Measurements from ENCODE around the gene PTPRD.

Gene PTPRD

DNA sequence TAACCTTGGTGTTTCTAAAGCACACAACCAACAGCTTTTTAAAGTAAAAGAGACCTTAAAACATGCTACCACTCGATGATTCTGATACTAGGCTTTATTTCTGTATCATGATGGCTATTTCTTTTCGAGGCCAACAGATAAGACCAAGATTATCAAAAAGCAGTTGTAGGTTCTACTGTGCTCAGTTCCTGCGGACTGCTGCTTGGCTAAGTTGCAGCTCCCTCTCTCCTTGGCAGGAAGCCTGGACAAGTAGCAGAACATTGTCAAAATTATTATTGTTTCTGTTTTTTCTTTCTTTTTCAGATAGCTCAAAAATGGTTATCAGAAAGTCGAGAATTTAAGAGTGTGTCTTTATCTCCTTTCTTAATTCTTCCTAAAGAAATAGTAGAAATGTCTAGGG, 607.6 kb downstream of the PTPRD start:
- H3K4ac ChIP-seq (ENCODE audit: low read depth, low read length), result no peak overlapping the region
- no peak overlapping the region for H3K4me3 ChIP-seq (ENCODE audit: low read depth, low read length)
- DNase-seq, result no peak
- H2BK12ac ChIP-seq (ENCODE audit: low read length), result no peak overlapping the region
- no peak overlapping the region for H3K14ac ChIP-seq (ENCODE audit: low read length)
- no peak overlapping the region for H3K4me2 ChIP-seq (ENCODE audit: low read length)
- no peak overlapping the region for H3K23ac ChIP-seq (ENCODE audit: low read length)
- no peaks in the 10 kb centered on the region for H3K79me1 ChIP-seq (ENCODE audit: low read length)
- H3K27me3 ChIP-seq (ENCODE audit: insufficient read depth, low read length), result no peaks in the 10 kb centered on the region
- no peaks in the 10 kb centered on the region for H3K9me3 ChIP-seq (ENCODE audit: insufficient read depth, low read depth, low read length)
- no CpG with 5 or more reads among the region's 4 CpGs for WGBS (ENCODE audit: extremely low coverage, insufficient coverage, insufficient read length)
- H3K9ac ChIP-seq (ENCODE audit: low read length), result no peak overlapping the region
- H3K79me2 ChIP-seq (ENCODE audit: control insufficient read depth, insufficient read depth, low read length, poor library complexity), result no peaks in the 10 kb centered on the region
- H3K4me1 ChIP-seq (ENCODE audit: control insufficient read depth in 1 of 2, insufficient read depth in 2 of 2, low read length in 2 of 2), result no peaks in the 10 kb centered on the region
- H4K8ac ChIP-seq (ENCODE audit: low read depth, low read length), result no peak overlapping the region
- H2AFZ ChIP-seq (ENCODE audit: insufficient read depth, low read length, poor library complexity), result no peak overlapping the region
- no peak overlapping the region for H3K27ac ChIP-seq (ENCODE audit: low read depth, low read length)
- H3K18ac ChIP-seq (ENCODE audit: low read length), result no peak overlapping the region
- no peak overlapping the region for H4K91ac ChIP-seq (ENCODE audit: low read depth, low read length)
- no peak overlapping the region for H2BK120ac ChIP-seq (ENCODE audit: insufficient read depth, low read length, poor library complexity)
- no peaks in the 10 kb centered on the region for H3K36me3 ChIP-seq (ENCODE audit: control insufficient read depth in 1 of 2, insufficient read depth in 2 of 2, low read length in 2 of 2)
- no peak overlapping the region for H2AK5ac ChIP-seq (ENCODE audit: low read length)
- no peak overlapping the region for H2BK5ac ChIP-seq (ENCODE audit: low read depth, low read length, poor library complexity)
- no peak overlapping the region for H4K12ac ChIP-seq (ENCODE audit: low read depth, low read length)

DNA sequence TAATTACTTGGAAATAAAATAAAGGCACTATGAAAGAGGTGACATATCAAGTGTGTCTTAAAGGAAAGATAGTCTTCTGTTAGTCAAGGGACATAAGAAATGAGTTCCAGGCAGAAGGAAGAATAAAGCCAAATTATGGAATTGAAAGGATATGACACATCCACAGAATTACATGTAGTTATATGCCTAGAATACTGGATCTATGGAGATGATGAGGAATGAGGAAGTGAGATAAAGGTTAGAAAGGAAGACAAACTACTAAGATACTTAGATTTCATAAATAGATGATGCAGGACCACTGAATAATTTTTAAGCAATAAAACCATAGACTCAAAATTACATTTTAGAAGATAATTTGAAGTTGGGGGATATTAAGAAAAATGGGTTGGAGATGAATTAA, 609.8 kb downstream of the PTPRD start:
- Histone ChIP-seq H2AFZ (ENCODE audit: insufficient read depth, low read length, poor library complexity) (no peak overlapping the region), H3K23ac (ENCODE audit: low read length) (no peak overlapping the region), H3K4me2 (ENCODE audit: low read length) (no peak overlapping the region), H3K4ac (ENCODE audit: low read depth, low read length) (no peak overlapping the region), H4K8ac (ENCODE audit: low read depth, low read length) (no peak overlapping the region), H2BK12ac (ENCODE audit: low read length) (no peak overlapping the region), H4K12ac (ENCODE audit: low read depth, low read length) (no peak overlapping the region), H4K91ac (ENCODE audit: low read depth, low read length) (no peak overlapping the region), H3K9ac (ENCODE audit: low read length) (no peak overlapping the region), H3K79me1 (ENCODE audit: low read length) (no peaks in the 10 kb centered on the region), H3K4me3 (ENCODE audit: low read depth, low read length) (no peak overlapping the region), H3K36me3 (ENCODE audit: control insufficient read depth in 1 of 2, insufficient read depth in 2 of 2, low read length in 2 of 2) (no peaks in the 10 kb centered on the region), H2AK5ac (ENCODE audit: low read length) (no peak overlapping the region), H3K27ac (ENCODE audit: low read depth, low read length) (no peak overlapping the region), H3K27me3 (ENCODE audit: insufficient read depth, low read length) (no peaks in the 10 kb centered on the region), H2BK120ac (ENCODE audit: insufficient read depth, low read length, poor library complexity) (no peak overlapping the region), H3K14ac (ENCODE audit: low read length) (no peak overlapping the region), H3K18ac (ENCODE audit: low read length) (no peak overlapping the region), H3K9me3 (ENCODE audit: insufficient read depth, low read depth, low read length) (no peaks in the 10 kb centered on the region), H3K4me1 (ENCODE audit: control insufficient read depth in 1 of 2, insufficient read depth in 2 of 2, low read length in 2 of 2) (no peaks in the 10 kb centered on the region), H2BK5ac (ENCODE audit: low read depth, low read length, poor library complexity) (no peak overlapping the region), H3K79me2 (ENCODE audit: control insufficient read depth, insufficient read depth, low read length, poor library complexity) (no peaks in the 10 kb centered on the region)
- no peak for DNase-seq

DNA sequence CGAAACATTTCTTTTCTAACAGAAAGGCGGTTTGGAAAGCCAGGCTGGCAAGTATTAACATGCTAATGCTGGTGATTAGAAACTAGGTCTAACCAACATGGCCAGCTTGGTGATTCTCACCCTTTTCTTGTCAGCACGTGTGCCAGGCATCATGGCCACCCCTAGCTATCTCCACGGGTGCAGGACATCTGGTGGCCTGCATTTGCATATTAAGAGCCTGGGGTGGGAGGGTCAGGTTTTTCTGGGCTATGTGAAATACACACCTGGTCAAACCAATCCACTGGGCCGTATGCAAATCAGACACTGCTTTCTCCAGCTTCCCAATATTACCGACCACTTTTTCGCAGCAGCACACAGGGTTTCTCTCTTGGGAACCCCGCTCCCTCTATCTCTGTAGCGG, 612.1 kb downstream of the PTPRD start:
- H3K27me3 ChIP-seq (ENCODE audit: insufficient read depth, low read length), result no peaks in the 10 kb centered on the region
- no peak overlapping the region for H2AFZ ChIP-seq (ENCODE audit: insufficient read depth, low read length, poor library complexity)
- H4K91ac ChIP-seq (ENCODE audit: low read depth, low read length), result no peak overlapping the region
- H4K8ac ChIP-seq (ENCODE audit: low read depth, low read length), result no peak overlapping the region
- H2AK5ac ChIP-seq (ENCODE audit: low read length), result no peak overlapping the region
- no peaks in the 10 kb centered on the region for H3K9me3 ChIP-seq (ENCODE audit: insufficient read depth, low read depth, low read length)
- no peak overlapping the region for H3K4me3 ChIP-seq (ENCODE audit: low read depth, low read length)
- no peak overlapping the region for H2BK120ac ChIP-seq (ENCODE audit: insufficient read depth, low read length, poor library complexity)
- no peak overlapping the region for H3K18ac ChIP-seq (ENCODE audit: low read length)
- H3K4ac ChIP-seq (ENCODE audit: low read depth, low read length), result no peak overlapping the region
- no peak overlapping the region for H3K9ac ChIP-seq (ENCODE audit: low read length)
- no CpG with 5 or more reads among the region's 9 CpGs for WGBS (ENCODE audit: extremely low coverage, insufficient coverage, insufficient read length)
- no peak overlapping the region for H4K12ac ChIP-seq (ENCODE audit: low read depth, low read length)
- no peak overlapping the region for H2BK12ac ChIP-seq (ENCODE audit: low read length)
- no peaks in the 10 kb centered on the region for H3K79me2 ChIP-seq (ENCODE audit: control insufficient read depth, insufficient read depth, low read length, poor library complexity)
- H3K27ac ChIP-seq (ENCODE audit: low read depth, low read length), result no peak overlapping the region
- no peak overlapping the region for H3K4me2 ChIP-seq (ENCODE audit: low read length)
- H3K36me3 ChIP-seq (ENCODE audit: control insufficient read depth in 1 of 2, insufficient read depth in 2 of 2, low read length in 2 of 2), result no peaks in the 10 kb centered on the region
- no peak overlapping the region for H2BK5ac ChIP-seq (ENCODE audit: low read depth, low read length, poor library complexity)
- no peaks in the 10 kb centered on the region for H3K4me1 ChIP-seq (ENCODE audit: control insufficient read depth in 1 of 2, insufficient read depth in 2 of 2, low read length in 2 of 2)
- H3K79me1 ChIP-seq (ENCODE audit: low read length), result no peaks in the 10 kb centered on the region
- no peak overlapping the region for H3K14ac ChIP-seq (ENCODE audit: low read length)
- H3K23ac ChIP-seq (ENCODE audit: low read length), result no peak overlapping the region
- DNase-seq, result no peak

DNA sequence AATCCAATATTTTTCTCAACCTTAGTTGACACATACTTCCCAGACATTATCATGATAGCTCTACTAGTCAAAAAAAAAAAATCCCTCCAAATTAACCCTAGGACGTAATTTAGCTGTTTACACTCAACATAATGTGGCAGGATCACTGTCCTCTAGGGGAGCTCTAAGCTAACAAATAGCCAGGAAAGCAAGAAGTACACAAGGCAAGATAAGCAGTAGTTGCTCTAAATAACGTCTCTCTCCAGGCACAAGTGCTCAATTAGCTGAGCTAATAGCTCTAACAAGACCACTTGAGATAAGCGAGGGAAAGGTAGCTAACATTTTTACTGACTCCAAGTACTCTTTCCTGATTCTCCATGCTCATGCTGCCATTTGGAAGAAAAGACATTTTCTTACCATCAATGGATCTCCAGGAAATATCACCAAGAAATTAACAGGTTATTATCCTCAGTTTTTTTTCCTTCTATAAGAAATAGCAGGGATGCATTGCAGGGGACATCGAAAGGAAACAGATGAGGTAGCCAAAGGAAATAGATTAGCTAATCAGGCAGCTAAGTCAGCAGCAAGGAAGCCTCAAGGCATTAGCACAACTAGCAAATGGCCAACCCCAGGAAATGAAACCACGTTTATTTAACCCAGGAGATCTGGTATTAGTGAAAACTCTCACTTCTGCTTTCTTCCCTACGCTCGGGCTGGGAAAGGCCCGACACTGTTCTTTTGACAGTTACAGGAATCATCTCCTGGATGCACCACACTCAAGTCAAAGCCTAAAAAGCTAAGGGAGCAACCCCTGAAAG, 614.1 kb downstream of the PTPRD start:
- no CpG with 5 or more reads among the region's 8 CpGs for WGBS (ENCODE audit: extremely low coverage, insufficient coverage, insufficient read length)

More for the DNA sequence above, 614.1 kb downstream of the PTPRD start:
- H4K12ac ChIP-seq (ENCODE audit: low read depth, low read length), result no peak overlapping the region
- H2BK5ac ChIP-seq (ENCODE audit: low read depth, low read length, poor library complexity), result no peak overlapping the region
- H3K79me2 ChIP-seq (ENCODE audit: control insufficient read depth, insufficient read depth, low read length, poor library complexity), result no peaks in the 10 kb centered on the region
- H3K9me3 ChIP-seq (ENCODE audit: insufficient read depth, low read depth, low read length), result no peaks in the 10 kb centered on the region
- DNase-seq, result peak; percentile 2 to 31
- H3K23ac ChIP-seq (ENCODE audit: low read length), result no peak overlapping the region
- H2AFZ ChIP-seq (ENCODE audit: insufficient read depth, low read length, poor library complexity), result no peak overlapping the region
- H3K27me3 ChIP-seq (ENCODE audit: insufficient read depth, low read length), result no peaks in the 10 kb centered on the region
- no peak overlapping the region for H2BK120ac ChIP-seq (ENCODE audit: insufficient read depth, low read length, poor library complexity)
- no peak overlapping the region for H3K4ac ChIP-seq (ENCODE audit: low read depth, low read length)
- H4K91ac ChIP-seq (ENCODE audit: low read depth, low read length), result no peak overlapping the region
- no peak overlapping the region for H3K4me2 ChIP-seq (ENCODE audit: low read length)
- no peaks in the 10 kb centered on the region for H3K36me3 ChIP-seq (ENCODE audit: control insufficient read depth in 1 of 2, insufficient read depth in 2 of 2, low read length in 2 of 2)
- H3K4me3 ChIP-seq (ENCODE audit: low read depth, low read length), result no peak overlapping the region
- H2AK5ac ChIP-seq (ENCODE audit: low read length), result no peak overlapping the region
- H3K27ac ChIP-seq (ENCODE audit: low read depth, low read length), result no peak overlapping the region
- H3K18ac ChIP-seq (ENCODE audit: low read length), result no peak overlapping the region
- no peak overlapping the region for H2BK12ac ChIP-seq (ENCODE audit: low read length)
- no peaks in the 10 kb centered on the region for H3K79me1 ChIP-seq (ENCODE audit: low read length)
- H3K4me1 ChIP-seq (ENCODE audit: control insufficient read depth in 1 of 2, insufficient read depth in 2 of 2, low read length in 2 of 2), result no peaks in the 10 kb centered on the region
- H4K8ac ChIP-seq (ENCODE audit: low read depth, low read length), result no peak overlapping the region
- H3K9ac ChIP-seq (ENCODE audit: low read length), result no peak overlapping the region
- H3K14ac ChIP-seq (ENCODE audit: low read length), result no peak overlapping the region
